Calu3 (cell line): Measurements from ENCODE around the gene C1QTNF5. TPM values are rescaled to one million over a fixed set of nuclear protein-coding genes. Genes with fewer than 3 reads are reported as not detected.

ENCODE experiments used
- BruUV-seq: library from RNA; stranded (reverse); fragments of 400-500 nt; replicated peaks from 2 replicates; lab custom pipeline; 2021; lab: Mats Ljungman, UMichigan
- CTCF ChIA-PET: fragments of 300-600 bp; sonication (Branson Sonifier 250); formaldehyde crosslinking; loops from one replicate; lab custom pipeline; 2022; ENCODE audit warnings: antibody characterized with exemption; lab: Charles Lee
- DNase-seq: peaks from one replicate; pipeline ENCODE4 v3.0.0; 2022
- H3K27ac Mint-ChIP-seq: one replicate; pipeline ENCODE4 v1.8.0; 2022; ENCODE audit warnings: mixed read lengths; ENCODE audit not compliant: unreplicated experiment
- H3K27me3 Mint-ChIP-seq: one replicate; pipeline ENCODE4 v1.8.0; 2022; ENCODE audit warnings: mixed read lengths; ENCODE audit not compliant: unreplicated experiment
- H3K36me3 Mint-ChIP-seq: one replicate; pipeline ENCODE4 v1.8.0; 2022; ENCODE audit warnings: mild to moderate bottlenecking, moderate library complexity, mixed read lengths; ENCODE audit not compliant: insufficient read depth, unreplicated experiment
- H3K4me1 Mint-ChIP-seq: one replicate; pipeline ENCODE4 v1.8.0; 2022; ENCODE audit warnings: mild to moderate bottlenecking, low read depth, mixed read lengths; ENCODE audit not compliant: unreplicated experiment
- H3K4me3 Mint-ChIP-seq: one replicate; pipeline ENCODE4 v1.8.0; 2022; ENCODE audit warnings: mild to moderate bottlenecking, low read depth, moderate library complexity, mixed read lengths; ENCODE audit not compliant: unreplicated experiment
- H3K9me3 Mint-ChIP-seq: one replicate; pipeline ENCODE4 v1.8.0; 2022; ENCODE audit warnings: low read depth, mixed read lengths; ENCODE audit not compliant: unreplicated experiment
- CTCF ChIP-seq: fragments of 200-600 bp; IDR thresholded peaks from one replicate; pipeline ENCODE4 v1.8.0; 2022; ENCODE audit warnings: antibody characterized with exemption; ENCODE audit not compliant: unreplicated experiment
- intact Hi-C: fragments of 100-400 bp; cut with micrococcal nuclease; formaldehyde crosslinking; loops from one replicate; pipeline ENCODE4 v1.10.0; 2022; ENCODE audit not compliant: unreplicated experiment
- total RNA-seq: library from RNA; stranded (reverse); gene quantifications from 2 replicates; pipeline ENCODE4 v1.2.3, GENCODE V29; 2022

Gene C1QTNF5
- total RNA-seq, 1 experiment from 2014 or later = not detected

GRCh38 chr11:119320776-119321524, 19.7 kb downstream of the C1QTNF5 start:
- peak; percentile 23 for DNase-seq
- no peak overlapping the region for H3K27ac Mint-ChIP-seq
- H3K4me3 Mint-ChIP-seq = peak overlapping the region; percentile 68
- BruUV-seq = no TSS peak
- peaks cover 21% of the 10 kb centered on the region for H3K27me3 Mint-ChIP-seq
- H3K36me3 Mint-ChIP-seq = peaks cover 10% of the 10 kb centered on the region
- no peaks in the 10 kb centered on the region for H3K4me1 Mint-ChIP-seq
- no peak for TF ChIP-seq CTCF
- no peaks in the 10 kb centered on the region for H3K9me3 Mint-ChIP-seq
- intact Hi-C loops = loop anchor here (5.0 kb wide), 1 partner anchor 51 kb away; no protein-coding TSS in a partner anchor
- CTCF ChIA-PET = interaction anchor here (0.7 to 0.8 kb wide), 2 partner anchors 17 to 154 kb away, joined by 3 read pairs; no protein-coding TSS in a partner anchor

- intact Hi-C loops = loop anchor here (5.0 kb wide), 1 partner anchor 52 kb away; no protein-coding TSS in a partner anchor
- CTCF ChIA-PET = interaction anchor here (0.6 kb wide), 1 partner anchor 8 kb away, joined by 4 read pairs; no protein-coding TSS in a partner anchor
- Mint-ChIP-seq H3K27ac (no peak overlapping the region), H3K4me1 (no peaks in the 10 kb centered on the region), H3K27me3 (peaks cover 21% of the 10 kb centered on the region), H3K4me3 (no peak overlapping the region), H3K36me3 (peaks cover 16% of the 10 kb centered on the region), H3K9me3 (no peaks in the 10 kb centered on the region)
- BruUV-seq = no TSS peak
- no peak for DNase-seq
- no peak for TF ChIP-seq CTCF
Measured at GRCh38 chr11:119320240-119320775, 20.4 kb downstream of the C1QTNF5 start.

- no peak for TF ChIP-seq CTCF
- Mint-ChIP-seq H3K27ac (no peak overlapping the region), H3K4me1 (no peaks in the 10 kb centered on the region), H3K4me3 (no peak overlapping the region), H3K9me3 (no peaks in the 10 kb centered on the region), H3K36me3 (peaks cover 17% of the 10 kb centered on the region), H3K27me3 (peaks cover 21% of the 10 kb centered on the region)
- DNase-seq = no peak
- no TSS peak for BruUV-seq
- intact Hi-C loops = loop anchor here (5.0 kb wide), 1 partner anchor 53 kb away; no protein-coding TSS in a partner anchor
- CTCF ChIA-PET = interaction anchor here (0.6 kb wide), 1 partner anchor 9 kb away, joined by 4 read pairs; no protein-coding TSS in a partner anchor
Measured at GRCh38 chr11:119319700-119320239, 20.9 kb downstream of the C1QTNF5 start.

- no peak for TF ChIP-seq CTCF
- no TSS peak for BruUV-seq
- peaks cover 17% of the 10 kb centered on the region for H3K36me3 Mint-ChIP-seq
- DNase-seq = no peak
- H3K27me3 Mint-ChIP-seq = peaks cover 21% of the 10 kb centered on the region
- intact Hi-C loops = no loop called here
- CTCF ChIA-PET = no interaction called here
- no peaks in the 10 kb centered on the region for H3K4me1 Mint-ChIP-seq
- no peaks in the 10 kb centered on the region for H3K9me3 Mint-ChIP-seq
- H3K27ac Mint-ChIP-seq = no peak overlapping the region
- no peak overlapping the region for H3K4me3 Mint-ChIP-seq
Measured at GRCh38 chr11:119319136-119319699, 21.5 kb downstream of the C1QTNF5 start.
